ENCODE results near the gene ATAD2B.
"Not testable (repeated sequence)": the region's sequence is repeated elsewhere in the genome, so short reads cannot be mapped to it uniquely, and the experiment has no call there.

Gene ATAD2B

DNA sequence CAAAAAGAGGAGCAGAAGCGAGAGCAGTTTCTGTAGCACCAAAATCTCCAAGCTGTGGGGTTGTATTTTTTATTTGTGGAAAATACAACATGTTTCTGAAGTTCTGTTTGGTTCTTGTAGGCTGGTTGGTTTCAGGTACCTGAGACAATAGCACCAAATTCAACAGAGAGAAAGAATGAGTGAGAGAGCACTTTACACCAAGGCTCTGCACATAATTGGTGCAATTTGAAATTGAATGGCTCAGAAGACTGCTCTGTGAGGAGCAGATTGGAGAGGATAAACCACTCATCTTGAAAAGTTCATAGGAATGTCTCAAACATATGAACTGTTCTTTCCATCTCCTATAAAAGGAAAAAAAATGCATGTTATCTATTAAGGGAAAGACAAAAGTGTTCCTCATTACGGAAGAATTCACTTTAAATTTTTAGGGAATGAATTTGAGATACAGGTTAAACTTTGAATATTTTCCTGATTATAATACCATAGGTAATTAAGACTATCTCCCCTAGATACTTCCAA lies 175.1 kb downstream of the ATAD2B start:
- TF ChIP-seq POLR2A (IDR thresholded peaks at IDR 0.05; ENCODE audit: low read length) (no peak), GATA1 (IDR thresholded peaks at IDR 0.05; ENCODE audit: low read depth, low read length) (no peak)

DNA sequence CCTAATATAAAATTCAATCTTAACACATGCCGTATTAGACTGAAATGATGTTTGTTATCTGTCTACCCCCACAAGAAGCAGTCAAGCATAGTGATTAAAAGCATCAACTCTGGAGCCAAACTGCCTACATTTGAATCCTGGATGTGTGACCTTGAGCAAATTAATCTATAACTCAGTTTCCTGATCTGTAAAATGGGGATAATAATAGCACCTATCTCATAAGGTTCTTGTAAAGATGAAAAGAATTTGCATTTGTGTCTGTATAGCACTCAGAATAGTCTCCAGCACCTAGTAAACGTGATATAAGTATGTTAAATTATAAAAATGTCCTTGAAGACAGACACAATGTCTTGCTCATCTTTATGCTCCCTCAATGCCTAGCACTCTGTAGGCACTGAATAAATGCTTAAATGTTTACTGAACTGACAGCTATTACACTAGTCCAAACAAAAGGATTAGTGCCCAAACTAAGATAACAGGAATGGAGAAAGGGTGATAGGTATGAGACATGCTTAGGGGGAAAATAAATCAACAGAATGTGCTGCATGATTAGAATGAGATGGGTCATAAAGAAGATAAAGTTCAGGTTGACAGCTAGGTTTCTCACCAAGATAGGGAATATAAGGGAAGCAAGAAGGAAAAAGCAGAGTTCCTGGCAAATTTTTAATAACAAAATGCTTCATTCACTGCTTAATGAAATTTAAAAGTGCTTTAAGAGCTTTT lies 180.6 kb downstream of the ATAD2B start:
- no peak for TF ChIP-seq POLR2A (IDR thresholded peaks at IDR 0.05; ENCODE audit: low read length)
- TF ChIP-seq GATA1 (IDR thresholded peaks at IDR 0.05; ENCODE audit: low read depth, low read length): no peak
- DNase-seq: no peak

More for the DNA sequence above, 175.1 kb downstream of the ATAD2B start:
- no peak for DNase-seq

DNA sequence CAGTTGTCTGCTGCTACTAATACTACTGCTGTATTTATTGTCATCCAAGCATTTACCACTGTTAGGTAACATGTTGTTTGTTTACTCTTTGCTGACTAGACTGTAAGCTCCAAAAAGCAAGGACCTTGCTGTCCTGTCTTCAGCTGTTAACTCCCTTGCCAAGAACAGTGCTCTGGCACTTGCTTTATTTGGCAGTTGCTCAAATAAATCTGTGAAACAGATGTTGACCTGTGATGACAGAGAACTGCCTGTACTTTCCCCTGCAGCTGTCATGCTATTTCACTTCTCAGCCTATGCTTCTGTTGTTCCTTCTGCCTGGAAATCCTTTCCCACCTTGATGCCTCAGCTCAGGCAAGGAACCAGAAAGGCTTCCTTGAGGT lies 181.2 kb downstream of the ATAD2B start:
- TF ChIP-seq POLR2A (IDR thresholded peaks at IDR 0.05; ENCODE audit: low read length): no peak
- no peak for TF ChIP-seq GATA1 (IDR thresholded peaks at IDR 0.05; ENCODE audit: low read depth, low read length)
- DNase-seq: peak; percentile 35 to 62

DNA sequence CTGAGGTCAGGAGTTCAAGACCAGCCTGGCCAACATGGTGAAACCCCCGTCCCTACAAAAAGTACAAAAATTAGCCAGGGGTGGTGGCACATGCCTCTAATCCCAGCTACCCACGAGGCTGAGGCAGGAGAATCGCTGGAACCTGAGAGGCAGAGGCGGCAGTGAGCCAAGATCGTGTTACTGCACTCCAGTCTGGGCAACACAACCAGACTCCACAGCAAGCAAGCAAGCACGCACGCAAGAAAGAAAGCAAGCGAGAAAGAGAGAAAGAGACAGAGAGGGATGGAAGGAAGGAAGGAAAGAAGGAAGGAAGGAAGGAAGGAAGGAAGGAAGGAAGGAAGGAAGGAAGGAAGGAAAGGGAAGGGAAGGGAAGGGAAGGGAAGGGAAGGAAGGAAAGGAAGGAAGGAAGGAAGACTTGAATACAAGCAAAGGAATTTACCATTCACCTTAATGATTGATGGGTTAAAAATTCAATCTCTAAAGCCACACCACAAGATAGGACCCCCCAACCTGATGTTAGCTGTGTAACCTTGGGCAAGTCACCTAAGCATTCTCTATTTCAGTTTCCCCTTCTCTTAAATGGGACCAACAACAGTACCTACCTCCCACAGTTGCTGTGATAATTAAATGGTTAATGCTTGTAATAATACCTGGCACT lies 181.7 kb downstream of the ATAD2B start:
- TF ChIP-seq GATA1 (IDR thresholded peaks at IDR 0.05; ENCODE audit: low read depth, low read length) (no peak), POLR2A (IDR thresholded peaks at IDR 0.05; ENCODE audit: low read length) (no peak)
- no peak for DNase-seq

DNA sequence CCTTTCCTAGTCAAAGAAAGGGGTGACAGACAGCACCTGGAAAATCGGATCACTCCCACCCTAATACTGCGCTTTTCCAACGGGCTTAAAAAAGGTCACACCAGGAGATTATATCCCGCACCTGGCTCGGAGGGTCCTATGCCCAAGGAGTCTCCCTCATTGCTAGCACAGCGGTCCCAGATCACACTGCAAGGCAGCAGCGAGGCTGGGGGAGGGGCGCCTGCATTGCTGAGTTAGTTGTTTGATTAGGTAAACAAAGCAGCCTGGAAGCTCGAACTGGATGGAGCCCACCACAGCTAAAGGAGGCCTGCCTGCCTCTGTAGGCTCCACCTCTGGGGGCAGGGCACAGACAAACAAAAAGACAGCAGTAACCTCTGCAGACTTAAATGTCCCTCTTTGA lies 190.1 kb downstream of the ATAD2B start:
- DNase-seq: not testable (repeated sequence)

DNA sequence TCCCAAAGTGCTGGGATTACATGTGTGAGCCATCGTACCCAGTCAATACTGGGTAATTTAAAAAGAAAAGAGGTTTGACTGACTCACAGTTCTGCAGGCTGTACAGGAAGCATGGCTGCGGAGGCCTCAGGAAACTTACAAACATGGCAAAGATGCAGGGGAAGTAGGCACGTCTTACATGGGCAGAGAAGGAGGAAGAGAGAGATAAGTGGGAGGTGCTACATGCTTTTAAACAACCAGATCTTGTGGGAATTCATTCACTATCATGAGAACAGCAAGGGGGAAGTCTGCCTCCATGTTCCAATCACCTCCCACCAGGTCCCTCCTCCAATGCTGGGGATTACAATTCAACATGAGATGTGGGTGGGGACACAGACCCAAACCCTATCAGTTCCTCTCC lies 192.5 kb downstream of the ATAD2B start:
- DNase-seq: no peak
- TF ChIP-seq POLR2A (IDR thresholded peaks at IDR 0.05; ENCODE audit: low read length) (no peak), GATA1 (IDR thresholded peaks at IDR 0.05; ENCODE audit: low read depth, low read length) (no peak)

DNA sequence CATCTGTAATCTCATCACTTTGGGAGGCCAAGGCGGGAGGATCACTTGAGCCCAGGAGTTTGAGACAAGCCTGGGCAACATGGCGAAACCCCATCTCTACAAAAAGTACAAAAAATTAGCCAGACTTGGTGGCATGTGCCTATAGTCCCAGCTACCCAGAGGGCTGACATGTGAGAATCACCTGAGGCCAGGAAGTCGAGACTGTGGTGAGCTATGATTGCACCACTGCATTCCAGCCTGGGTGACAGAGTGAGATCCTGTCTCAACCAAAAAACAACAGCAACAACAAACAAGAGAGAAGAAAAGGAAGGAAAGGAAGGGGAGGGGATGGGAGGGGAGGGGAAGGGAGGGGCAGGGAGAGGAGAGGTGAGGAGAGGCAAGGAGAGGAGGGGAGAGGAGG lies 203.9 kb downstream of the ATAD2B start:
- DNase-seq: not testable (repeated sequence)

DNA sequence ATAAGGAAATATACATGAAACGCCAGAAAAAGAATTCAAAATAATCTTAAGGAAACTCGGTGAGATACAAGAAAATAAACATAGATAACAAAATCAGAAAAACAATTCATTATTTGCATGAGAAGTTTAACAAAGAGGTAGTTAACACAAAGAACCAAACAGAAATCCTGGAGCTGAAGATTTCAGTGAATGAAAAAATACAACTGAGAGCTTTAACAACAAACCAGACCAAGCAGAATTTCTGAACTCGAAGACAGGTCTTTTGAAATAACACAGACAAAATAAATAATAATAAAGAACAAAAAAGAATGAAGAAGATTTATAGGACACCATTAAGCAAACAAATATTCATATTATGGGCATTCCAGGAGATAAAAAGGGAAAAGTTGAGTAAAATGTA lies 204.7 kb downstream of the ATAD2B start:
- TF ChIP-seq POLR2A (IDR thresholded peaks at IDR 0.05; ENCODE audit: low read length): no peak
- no peak for TF ChIP-seq GATA1 (IDR thresholded peaks at IDR 0.05; ENCODE audit: low read depth, low read length)
- DNase-seq: no peak

DNA sequence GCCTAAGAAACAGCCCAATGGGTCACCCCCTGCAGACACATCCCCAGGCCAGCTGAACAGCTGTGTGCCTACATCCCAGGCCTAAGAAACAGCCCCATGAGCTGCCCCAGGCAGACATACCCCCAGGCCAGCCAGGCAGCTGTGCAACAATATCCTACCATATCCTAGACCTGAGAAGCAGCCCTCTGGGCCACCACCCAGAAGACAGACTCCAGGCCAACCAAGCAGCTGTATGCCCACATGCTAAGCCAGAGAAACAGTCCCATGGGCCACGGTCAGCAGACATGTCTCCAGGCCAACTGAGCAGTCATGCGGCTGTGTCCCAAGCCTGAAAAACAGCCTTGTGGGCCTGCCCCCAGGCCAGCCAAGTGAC lies 205.5 kb downstream of the ATAD2B start:
- no peak for TF ChIP-seq GATA1 (IDR thresholded peaks at IDR 0.05; ENCODE audit: low read depth, low read length)
- TF ChIP-seq POLR2A (IDR thresholded peaks at IDR 0.05; ENCODE audit: low read length): no peak
- no peak for DNase-seq

DNA sequence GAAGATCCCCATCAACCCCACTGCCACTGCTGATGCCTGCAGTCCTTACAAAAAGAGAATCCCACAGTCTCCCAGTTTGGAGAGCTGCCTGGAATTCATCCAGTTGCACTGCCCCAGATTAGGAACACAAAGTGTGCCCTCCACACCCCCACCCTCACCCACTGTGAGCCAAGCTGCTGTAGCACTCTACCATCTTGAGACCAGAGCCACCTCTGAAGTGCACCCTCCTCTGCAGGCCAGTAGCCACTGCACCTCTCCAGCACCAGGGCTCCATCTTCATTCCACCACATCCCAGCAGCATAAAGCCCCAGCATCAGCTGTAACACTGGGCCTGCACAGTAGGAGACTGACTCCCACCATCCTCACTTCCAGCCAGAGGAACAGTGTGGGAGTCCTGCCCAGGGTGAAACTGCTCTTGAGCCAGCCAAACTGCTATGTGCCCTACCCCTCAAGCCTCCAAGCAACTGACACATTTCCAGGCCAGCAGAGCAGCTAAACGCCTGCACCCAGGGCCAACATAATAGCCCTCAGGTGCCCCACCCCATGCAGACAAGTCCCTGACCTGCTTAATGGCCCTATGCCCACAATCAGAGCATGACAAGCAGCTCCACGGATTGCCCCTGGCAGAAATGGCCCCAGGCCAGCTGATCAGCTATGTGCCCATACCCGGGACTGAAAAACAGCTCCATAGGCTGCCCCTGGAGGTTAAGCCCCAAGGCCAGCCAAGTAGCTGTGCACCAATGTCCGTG lies 206.0 kb downstream of the ATAD2B start:
- no peak for DNase-seq
- TF ChIP-seq GATA1 (IDR thresholded peaks at IDR 0.05; ENCODE audit: low read depth, low read length): no peak
- TF ChIP-seq POLR2A (IDR thresholded peaks at IDR 0.05; ENCODE audit: low read length): no peak

DNA sequence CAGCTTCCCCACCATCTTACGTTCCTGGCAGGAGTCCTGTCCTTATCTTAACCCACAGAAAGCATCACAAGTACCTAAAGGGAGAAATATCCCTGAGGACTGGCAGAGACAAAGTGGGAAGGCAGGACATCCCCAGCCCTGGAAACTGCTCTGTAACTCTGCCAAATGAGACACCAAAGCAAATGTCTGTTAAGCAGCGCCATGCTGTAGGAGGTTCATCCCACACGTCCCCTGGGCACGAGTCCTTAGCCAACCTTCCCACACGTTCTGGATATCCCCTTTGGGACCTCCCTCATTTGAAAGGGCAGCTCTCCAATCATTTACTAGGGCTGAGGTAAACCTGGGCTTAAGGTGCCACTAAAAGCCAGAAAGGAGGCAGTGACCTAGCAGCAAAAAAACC lies 207.2 kb downstream of the ATAD2B start:
- TF ChIP-seq POLR2A (IDR thresholded peaks at IDR 0.05; ENCODE audit: low read length) (no peak), GATA1 (IDR thresholded peaks at IDR 0.05; ENCODE audit: low read depth, low read length) (no peak)
- no peak for DNase-seq

DNA sequence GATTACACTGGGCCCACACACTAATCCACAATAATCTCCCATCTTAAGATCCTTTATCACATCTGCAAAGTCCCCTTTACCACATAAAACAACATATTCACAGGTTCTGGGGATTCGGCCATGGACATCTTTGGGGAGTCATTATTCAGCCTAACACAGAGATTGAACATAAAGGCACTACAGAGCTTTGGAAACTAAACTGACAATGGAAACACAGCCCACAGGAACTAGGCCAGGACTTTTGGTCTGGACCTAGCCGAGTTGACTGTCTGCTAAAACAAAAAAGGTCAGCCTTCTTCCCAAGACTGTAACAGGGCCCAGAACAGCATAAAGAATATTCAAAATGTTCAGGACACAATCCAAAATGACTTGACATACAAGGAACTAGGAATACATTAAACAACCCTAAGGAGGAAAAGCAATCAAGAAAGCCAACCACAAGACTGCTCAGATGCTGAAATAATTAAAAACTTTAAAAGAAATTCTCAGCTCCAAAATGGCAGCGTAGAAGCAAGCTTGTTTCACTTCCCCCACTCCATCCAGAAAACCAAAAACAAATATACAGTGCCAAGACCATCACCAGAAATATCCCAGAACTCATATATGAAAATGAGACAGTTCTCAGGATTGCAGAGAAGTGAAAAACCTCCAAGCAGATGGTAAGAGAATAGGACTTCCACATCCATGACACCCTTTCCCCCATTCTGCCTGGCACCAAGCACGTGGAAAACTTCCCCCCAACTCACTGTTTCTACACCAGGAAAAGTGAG lies 207.8 kb downstream of the ATAD2B start:
- TF ChIP-seq GATA1 (IDR thresholded peaks at IDR 0.05; ENCODE audit: low read depth, low read length) (no peak), POLR2A (IDR thresholded peaks at IDR 0.05; ENCODE audit: low read length) (no peak)
- no peak for DNase-seq

DNA sequence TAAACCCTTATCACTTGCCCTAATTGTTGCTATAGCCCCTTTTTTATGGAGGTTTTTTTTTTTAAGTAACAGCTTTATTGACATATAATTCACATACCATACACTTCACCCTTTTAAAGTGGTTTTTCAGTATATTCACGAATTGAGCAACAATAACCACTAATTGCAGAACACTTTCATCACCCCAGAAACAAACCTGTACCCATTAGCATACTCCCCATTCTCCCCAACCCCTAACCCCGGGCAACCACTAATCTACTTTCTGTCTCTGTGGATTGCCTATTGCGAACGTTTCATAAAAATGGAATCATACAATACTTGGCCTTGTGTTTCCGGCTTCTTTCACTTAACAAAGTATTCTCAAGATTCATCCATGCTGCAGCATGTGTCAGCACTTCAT lies 213.6 kb downstream of the ATAD2B start:
- peak in 1 of 2 experiments; percentile 16 for DNase-seq
- TF ChIP-seq POLR2A (IDR thresholded peaks at IDR 0.05; ENCODE audit: low read length): no peak
- TF ChIP-seq GATA1 (IDR thresholded peaks at IDR 0.05; ENCODE audit: low read depth, low read length): no peak

DNA sequence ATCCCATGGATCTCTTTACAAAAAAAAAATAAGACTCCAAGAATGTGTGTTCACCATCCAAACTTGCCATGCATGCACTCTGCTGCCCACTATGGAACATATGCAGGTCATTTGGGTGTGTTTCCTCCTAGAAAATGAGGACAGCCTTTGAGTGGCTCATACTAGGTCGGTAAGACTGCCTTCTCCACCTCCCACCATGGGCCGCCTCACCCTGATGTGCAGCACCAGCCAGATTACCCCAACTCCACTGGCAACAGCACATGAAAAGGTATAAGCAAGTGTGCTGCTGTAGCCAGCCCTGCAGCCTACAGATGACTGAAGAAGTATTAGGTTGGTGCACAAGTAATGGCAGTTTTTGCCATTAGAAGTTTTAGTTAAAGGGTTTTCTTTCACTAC lies 214.2 kb downstream of the ATAD2B start:
- no peak for DNase-seq
- TF ChIP-seq GATA1 (IDR thresholded peaks at IDR 0.05; ENCODE audit: low read depth, low read length): no peak
- TF ChIP-seq POLR2A (IDR thresholded peaks at IDR 0.05; ENCODE audit: low read length): no peak

Measured in erythroblast (primary cell).